T47D (cell line): ENCODE measurements around the gene NR3C2.
"Not testable (repeated sequence)": the region's sequence is repeated elsewhere in the genome, so short reads cannot be mapped to it uniquely, and the experiment has no call there.

Experiments used
- DNase-seq, 2 experiments: peaks; one replicate each; pipeline versions ENCODE4 v3.0.0 to v3.0.0-alpha.2; 2011 to 2012; ENCODE audit warnings: low read depth in 1 of 2, low spot score in 1 of 2
- JUND ChIP-seq: IDR thresholded peaks from 2 replicates; pipeline ENCODE4 v1.6.1; 2012; ENCODE audit warnings: low read depth
- in situ Hi-C: cut with HindIII; loops from 2 replicates; pipeline ENCODE4 v1.10.0; 2016; ENCODE audit warnings: low sequenced_read_pairs, low pct_unique_long_range_greater_than_20kb

Gene NR3C2

GRCh38 chr4:148344941-148345340 is 97.3 kb downstream of the NR3C2 start:
- no peak for TF ChIP-seq JUND

DNA sequence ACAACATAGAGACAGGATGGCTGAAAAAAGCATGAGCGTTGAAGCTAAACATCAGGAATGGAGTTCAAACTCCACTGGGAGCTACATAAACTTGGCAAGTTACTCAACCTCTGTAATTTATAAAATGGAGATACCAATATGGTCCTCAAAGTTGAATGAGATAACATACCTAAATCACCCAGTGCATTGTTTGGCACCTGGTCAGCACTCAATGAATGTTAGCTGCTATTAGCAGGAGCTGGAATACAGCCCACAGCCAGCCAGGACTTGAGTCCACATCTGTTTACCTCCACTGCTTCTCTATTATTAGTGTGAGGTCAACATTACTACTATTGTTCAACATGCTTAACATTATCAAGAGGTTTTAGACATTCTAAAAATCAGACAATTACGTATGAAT is 97.9 kb downstream of the NR3C2 start:
- no peak for DNase-seq
- TF ChIP-seq JUND, result no peak
- in situ Hi-C loops, result no loop called here

More at GRCh38 chr4:148344941-148345340, 97.3 kb downstream of the NR3C2 start:
- no peak for DNase-seq
- in situ Hi-C loops, result no loop called here

DNA sequence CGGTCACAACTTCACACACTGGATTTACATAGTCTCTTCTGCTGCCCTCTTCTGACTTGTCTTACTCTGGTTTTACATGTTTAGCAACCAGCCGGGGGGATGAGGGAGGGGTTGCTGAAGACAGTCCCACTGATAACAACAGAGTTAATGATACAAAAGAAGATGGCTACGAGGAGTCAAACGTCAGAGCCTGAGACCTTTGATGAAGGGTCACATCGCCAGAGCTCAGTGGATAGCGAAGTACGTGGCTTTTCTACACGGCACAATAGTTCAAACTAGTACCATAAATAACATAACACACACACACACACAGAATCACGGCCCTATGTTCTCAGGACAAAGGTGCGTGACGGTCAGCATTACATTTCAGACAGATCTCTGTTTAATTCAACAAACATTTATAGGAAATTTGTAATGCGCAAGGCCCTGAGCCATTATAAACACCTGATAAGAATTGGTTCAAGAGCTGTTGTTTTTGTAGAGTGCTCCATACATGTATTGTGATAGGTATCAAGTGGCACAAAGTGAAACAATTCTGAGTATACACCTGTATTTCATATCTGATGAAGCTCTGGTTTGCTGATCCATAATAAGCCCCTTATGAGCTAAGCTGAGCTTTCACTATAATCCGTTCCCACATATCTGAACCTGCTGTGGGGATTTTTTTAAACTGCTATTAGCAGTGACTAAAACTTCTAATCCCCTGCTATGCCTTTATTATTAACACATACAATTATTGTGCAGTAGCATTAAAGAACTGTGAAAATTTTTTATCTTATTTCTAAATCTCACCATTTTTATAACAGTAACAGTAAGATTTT is 100.0 kb downstream of the NR3C2 start:
- in situ Hi-C loops, result no loop called here
- TF ChIP-seq JUND, result no peak
- DNase-seq, result no peak

GRCh38 chr4:148335133-148335532 is 107.1 kb downstream of the NR3C2 start:
- TF ChIP-seq JUND, result no peak
- in situ Hi-C loops, result no loop called here
- no peak for DNase-seq

DNA sequence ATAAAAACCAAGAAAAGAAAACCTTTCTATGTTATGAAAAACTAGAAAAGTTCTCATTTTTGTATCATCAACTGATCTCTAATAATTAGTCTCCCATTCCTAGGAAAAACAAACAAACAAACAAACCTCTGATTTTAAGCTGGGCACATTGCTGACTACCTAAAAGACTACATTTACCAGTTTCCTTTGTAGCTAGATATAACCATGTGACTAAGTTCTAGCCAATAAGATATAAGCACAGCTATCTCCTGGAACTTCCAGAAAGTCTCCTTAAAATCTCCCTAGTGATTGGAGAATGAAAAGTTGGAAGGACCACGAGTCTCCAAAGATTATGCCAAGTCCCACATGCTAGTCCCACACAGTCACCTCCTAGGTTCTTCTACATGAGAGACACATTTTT is 108.9 kb downstream of the NR3C2 start:
- TF ChIP-seq JUND, result no peak
- in situ Hi-C loops, result no loop called here
- DNase-seq, result no peak

- in situ Hi-C loops, result no loop called here
Measured at GRCh38 chr4:148332486-148332885, 109.7 kb downstream of the NR3C2 start.

GRCh38 chr4:148330724-148331123 is 111.5 kb downstream of the NR3C2 start:
- no peak for TF ChIP-seq JUND
- in situ Hi-C loops, result no loop called here
- DNase-seq, result no peak

More at GRCh38 chr4:148332486-148332885, 109.7 kb downstream of the NR3C2 start:
- DNase-seq, result no peak
- TF ChIP-seq JUND, result no peak

DNA sequence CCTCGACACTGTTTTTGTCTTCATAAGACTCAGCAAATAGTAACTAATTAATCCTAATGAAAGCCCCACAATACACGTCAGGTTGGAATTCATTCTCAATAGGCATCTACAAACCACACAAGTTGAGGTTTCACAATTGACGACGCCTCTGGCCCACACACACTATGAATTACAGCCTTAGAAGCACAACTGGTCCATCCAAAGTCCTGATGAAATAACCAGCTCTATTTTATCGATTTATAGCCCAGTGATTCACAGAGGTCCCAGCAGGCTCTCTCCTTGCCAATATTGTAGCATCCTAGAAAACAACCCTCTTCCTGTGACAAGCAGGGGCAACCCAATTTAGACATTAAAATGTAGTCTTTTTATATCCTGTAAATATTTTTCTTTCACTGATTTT is 112.1 kb downstream of the NR3C2 start:
- in situ Hi-C loops, result no loop called here
- no peak for DNase-seq
- no peak for TF ChIP-seq JUND

GRCh38 chr4:148329751-148330150 is 112.5 kb downstream of the NR3C2 start:
- in situ Hi-C loops, result no loop called here
- TF ChIP-seq JUND, result no peak
- DNase-seq, result no peak

DNA sequence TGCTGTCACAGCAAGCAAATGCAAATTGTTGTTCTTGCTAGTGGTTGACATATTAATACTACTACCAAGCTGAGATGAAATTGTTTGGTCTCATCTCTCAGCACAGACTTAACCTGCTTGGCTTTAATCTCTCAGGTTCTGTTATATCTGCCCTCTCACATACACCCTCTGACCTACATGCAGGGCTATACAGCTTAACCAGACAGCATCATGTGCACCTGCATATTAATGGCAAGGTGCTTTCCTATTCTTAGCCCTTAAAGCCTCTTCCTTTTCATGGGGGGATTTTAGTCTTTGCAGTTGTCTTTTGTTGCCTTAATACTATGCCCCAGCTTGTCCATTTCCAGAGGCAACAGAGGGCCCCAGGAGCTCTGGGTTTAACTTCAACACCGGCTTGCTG is 114.5 kb downstream of the NR3C2 start:
- no peak for DNase-seq
- TF ChIP-seq JUND, result no peak
- in situ Hi-C loops, result no loop called here

DNA sequence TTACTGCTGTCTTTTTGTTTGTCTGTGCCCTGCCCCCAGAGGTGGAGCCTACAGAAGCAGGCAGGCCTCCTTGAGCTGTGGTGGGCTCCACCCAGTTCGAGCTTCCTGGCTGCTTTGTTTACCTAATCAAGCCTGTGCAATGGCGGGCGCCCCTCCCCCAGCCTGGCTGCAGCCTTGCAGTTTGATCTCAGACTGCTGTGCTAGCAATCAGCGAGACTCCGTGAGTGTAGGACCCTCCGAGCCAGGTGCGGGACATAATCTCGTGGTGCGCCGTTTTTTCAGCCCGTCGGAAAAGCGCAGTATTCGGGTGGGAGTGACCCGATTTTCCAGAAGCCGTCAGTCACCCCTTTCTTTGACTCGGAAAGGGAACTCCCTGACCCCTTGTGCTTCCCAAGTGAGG is 118.9 kb downstream of the NR3C2 start:
- DNase-seq, in situ Hi-C loops: not testable (repeated sequence)

GRCh38 chr4:148315049-148315448 is 127.2 kb downstream of the NR3C2 start:
- no peak for TF ChIP-seq JUND
- in situ Hi-C loops, result no loop called here
- no peak for DNase-seq

DNA sequence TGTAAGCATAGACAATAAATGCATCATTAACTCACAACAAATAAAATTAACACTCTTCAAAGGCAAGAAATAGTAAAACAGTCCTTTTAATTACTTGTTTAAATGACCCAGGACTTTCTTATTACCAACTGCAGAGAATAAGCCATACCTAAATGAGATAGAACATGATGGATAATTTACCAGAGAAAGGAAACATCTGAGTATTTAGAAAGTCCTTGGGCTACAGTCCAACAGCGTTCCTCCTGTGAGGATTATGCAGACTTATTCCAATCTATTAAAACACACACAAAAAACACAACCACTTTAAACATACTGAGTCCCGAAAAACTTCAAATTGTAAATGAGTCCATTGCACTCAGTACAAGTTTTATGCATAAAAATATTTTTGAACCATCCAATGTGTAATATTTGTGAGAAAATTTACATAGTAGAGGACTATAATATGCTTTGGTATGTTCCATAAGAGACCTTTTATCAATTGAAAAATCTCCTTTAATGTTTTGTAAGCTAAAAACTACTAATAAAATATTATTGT is 129.2 kb downstream of the NR3C2 start:
- TF ChIP-seq JUND, result no peak
- DNase-seq, result no peak
- in situ Hi-C loops, result no loop called here

- in situ Hi-C loops, result no loop called here
- DNase-seq, result no peak
- no peak for TF ChIP-seq JUND
Measured at GRCh38 chr4:148311526-148311925, 130.7 kb downstream of the NR3C2 start.
